Right renal cortex interstitium (tissue), 3 donors: ENCODE measurements around the gene C13orf46. TPM values are rescaled to one million over a fixed set of nuclear protein-coding genes. Genes with fewer than 3 reads are reported as not detected.
"Not testable (repeated sequence)": the region's sequence is repeated elsewhere in the genome, so short reads cannot be mapped to it uniquely, and the experiment has no call there.

Source experiments
- DNase-seq, 3 donors: peaks; one replicate each; pipeline ENCODE4 v3.0.0-alpha.2; 2013; ENCODE audit warnings: low read depth in 3 of 3, low spot score in 2 of 3
- polyA plus RNA-seq, 3 donors: library from polyadenylated mRNA; unstranded; fragments of 120-200 nt; gene quantifications; one replicate each; pipeline ENCODE4 v1.2.1, GENCODE V29; 2013; ENCODE audit not compliant: insufficient read length in 3 of 3

The C13orf46 gene
- under 1 TPM in 2 of 3 donors, not detected in 1; 0.07 to 0.18 TPM for polyA plus RNA-seq

DNA sequence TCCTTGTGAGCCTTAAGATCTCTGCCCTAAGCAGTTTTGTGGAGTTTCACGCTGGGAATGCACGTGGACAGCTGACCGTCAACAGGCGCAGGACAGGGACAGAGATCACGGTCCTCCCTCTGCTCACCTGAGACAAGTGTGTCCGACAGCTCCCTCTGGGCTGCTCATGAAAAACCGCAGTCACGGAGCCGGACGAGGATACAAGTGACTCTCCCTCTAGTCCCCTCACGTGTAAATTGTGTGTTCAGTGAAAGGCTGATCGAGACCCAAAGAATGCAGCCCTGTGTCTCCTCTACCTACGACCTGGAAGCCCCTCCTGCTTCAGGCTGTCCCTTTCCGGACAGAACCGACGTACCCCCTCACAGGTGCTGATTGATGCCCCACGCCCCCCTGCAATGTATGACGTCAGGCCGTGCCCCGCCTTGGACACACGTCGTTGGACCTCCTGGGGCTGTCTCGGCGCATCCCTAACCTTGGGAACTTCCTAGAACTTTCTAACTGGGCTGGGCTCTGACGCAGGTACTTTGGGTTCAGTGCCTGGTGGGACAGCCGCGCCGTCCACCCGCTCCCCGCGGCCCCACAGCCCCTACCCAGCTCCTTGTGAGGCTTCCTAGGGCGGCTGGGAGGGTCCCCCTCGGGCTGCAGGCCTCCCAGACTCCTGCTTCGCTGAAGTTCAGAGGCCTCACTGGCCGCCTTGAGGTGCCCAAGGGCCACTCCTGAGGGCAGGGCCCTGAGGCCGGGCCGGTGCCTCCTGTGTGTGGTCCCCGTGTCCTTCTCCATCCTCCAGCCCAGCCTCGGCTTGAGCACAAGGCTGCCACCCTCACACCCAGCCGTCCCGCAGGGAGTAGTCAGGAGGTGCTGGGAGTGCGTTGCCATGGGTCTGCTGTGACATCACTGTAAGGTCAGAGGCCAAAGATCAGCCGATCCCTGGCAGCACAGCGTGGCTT, at the start of gene C13orf46:
Gene C13orf46 (minus strand): TSS at position 859 of the 947 bp plus-strand sequence. CDS start 79 bp downstream, at position 780.
- no peak for DNase-seq

DNA sequence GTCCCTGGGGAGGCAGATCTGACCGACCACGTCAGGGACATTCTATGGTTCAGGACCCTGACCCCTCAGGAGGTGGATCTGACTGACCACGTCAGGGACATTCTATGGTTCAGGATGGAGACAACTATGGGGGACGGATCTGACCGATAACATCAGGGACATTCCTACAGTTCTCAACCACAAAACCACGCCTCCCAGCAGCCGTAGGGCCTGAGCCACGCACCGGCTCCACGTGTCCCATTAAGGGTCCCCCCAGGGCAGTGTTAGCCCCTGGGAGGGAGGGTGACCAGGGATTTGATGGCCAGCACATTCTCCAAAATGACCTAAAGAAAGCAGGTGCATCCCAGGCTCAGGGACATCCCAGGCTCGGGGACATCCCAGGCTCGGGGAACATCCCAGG, 49.0 kb upstream of the C13orf46 start:
- no peak for DNase-seq

DNA sequence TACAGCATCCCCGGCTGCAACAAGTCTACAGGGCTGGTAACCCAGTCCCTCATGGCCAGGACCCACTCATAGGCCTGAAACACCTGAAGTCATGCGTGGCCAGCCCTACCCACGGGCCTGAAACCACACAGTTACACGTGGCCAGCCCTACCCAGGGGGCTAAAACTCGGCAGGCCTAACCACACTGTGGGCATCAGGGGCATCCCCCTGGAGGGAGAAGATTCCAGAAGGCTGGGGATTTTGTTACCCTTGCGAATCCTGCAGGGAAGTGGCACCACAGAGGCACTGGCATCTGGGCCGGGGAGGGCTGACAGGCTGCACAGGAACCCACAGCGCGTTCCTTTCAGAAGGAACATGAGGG, 48.4 kb upstream of the C13orf46 start:
- no peak for DNase-seq

DNA sequence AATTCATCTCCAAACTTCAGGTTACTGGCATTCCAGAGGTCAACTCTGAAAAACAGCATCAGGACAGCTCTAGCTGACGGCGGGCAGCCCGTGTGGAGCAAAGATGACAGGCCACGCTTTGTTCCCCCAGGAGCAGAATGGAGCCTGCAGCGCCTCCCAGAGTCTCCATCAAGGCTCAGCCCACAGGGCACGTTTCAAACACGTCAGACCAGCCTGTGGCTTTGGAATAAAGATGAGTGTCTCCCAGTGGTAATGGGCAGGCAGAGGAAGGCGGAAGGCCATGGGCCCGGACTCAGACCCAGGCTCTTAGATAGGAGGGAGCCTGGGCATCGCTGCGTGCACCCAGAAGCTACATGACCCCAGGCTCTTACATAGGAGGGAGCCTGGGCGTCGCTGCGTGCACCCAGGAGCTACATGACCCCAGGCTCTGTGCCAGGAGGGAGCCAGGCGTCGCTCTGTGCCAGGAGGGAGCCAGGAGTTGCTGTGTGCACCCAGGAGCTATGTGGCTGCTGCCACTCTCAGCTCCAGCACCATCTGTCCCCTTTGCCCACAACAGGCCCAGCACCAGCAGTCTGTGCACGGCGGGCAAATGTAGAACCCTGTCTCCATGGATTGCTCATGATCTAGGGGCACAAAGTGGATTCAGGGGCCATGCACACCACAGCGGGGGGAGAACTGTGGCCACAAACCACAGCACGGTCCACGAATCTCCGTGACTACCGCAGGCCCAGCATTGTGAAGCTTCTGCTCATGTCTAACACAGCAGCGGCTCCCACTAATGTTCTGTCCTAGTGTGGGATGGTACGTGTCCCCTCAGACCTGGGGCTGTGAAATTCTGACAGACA, 47.8 kb upstream of the C13orf46 start:
- no peak for DNase-seq

DNA sequence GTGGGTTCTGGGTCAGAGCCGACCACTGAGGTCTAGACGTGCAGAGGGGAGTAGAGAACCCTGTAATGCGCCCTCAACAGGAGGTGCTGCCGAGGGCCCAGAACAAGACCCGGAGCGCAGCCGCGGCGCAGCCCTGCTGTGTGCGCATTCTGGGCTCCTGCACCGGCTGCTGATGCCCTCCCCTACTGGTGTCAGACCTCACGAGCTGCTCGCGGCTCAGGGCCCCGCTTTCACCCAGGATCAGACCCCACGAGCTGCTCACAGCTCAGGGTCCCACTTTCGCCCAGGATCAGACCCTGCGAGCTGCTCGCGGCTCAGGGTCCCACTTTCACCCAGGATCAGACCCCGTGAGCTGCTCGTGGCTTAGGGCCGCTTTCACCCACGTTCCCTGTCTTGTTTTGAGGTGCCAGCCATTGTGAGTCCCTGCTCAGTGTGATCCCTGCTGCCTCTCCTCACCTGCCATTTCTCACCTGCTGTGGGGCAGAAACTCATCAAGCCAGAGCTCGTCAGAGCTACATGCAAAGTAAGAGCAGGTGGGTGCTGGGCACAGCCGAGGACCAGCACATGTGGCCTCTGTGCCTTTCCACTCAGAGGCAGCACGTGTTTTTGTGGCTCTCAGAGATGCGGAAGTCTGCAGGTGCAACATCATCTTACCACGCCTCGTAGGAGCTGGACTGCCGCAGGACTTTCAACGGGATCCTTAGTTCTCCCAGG, 47.0 kb upstream of the C13orf46 start:
- DNase-seq = no peak

DNA sequence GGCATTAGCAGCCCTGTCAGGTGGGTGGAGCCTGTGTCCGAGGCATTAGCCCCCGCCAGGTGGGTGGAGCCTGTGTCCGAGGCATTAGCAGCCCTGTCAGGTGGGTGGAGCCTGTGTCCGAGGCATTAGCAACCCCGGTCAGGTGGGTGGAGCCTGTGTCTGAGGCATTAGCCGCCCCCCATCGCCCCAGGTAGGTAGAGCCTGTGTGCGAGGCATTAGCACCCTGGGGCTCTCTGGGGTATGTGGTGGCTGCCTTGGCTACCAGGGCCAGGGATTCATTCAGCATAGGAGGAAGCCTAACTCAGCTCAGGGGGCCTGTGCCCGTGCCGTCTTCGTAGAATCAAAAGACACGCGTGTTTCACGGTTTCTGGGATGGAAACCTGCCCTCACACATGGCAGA, 46.3 kb upstream of the C13orf46 start:
- not testable (repeated sequence) for DNase-seq

DNA sequence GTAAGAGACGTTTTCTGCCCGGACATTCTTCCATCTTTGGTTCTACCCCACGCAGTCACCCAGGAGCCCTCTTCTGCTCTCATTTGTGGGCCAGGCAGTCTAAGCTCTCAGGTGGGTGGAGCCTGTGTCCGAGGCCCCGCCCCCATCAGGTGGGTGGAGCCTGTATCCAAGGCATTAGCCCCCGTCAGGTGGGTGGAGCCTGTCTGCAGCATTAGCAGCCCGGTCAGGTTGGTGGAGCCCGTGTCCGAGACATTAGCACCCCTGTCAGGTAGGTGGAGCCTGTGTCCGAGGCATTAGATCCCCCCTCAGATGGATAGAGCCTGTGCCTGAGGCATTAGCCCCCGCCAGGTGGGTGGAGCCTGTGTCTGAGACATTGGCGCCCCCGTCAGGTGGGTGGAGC, 45.5 kb upstream of the C13orf46 start:
- no peak for DNase-seq

DNA sequence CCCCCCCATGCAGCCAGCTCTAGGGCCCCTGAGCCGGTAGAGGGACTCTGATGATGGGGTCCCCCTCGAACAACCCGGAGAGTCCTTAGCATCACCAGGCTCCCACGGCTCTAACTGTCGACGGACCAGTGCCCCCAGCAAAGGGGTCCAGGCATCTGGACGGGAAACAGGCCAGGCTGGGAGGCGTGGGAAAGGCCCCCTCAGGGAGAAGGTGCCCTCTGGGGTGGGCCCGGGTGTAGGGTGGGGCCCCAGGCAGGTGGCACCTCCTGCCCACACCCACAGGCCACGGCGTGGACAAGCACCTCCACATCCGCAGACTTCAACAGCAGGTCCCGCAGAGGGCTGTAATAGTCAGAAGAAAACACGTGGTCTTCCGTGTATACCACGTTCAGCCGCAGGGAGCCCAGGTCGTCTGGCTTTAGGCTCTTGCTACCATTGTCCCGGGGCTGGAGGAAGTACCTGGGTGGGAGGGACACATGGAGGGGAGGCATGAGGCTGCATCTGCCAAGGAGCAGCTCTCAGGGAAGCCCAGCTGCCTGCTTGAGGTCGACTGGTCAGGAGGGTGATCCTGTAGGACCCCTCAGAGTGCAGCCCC, 44.7 kb upstream of the C13orf46 start:
- no peak for DNase-seq

DNA sequence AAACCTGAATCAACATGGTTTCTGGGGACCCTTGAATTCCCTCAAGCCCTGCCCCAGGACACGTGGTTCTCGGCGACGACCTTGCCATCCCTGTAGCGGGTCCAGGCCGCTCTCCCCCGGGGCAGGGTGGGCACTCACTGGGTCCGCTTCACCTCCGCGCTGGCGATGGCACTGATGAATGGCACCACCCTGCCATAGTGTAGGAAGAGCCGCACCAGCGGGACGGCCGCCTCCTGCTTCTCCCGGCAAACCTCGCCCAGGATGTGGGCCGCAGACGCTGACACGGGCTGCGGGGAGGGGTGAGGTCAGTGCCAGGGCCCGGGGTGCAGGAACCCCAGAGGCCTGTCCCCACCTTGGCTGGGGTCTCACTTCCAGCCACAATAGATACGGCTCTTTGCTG, 44.1 kb upstream of the C13orf46 start:
- no peak for DNase-seq

DNA sequence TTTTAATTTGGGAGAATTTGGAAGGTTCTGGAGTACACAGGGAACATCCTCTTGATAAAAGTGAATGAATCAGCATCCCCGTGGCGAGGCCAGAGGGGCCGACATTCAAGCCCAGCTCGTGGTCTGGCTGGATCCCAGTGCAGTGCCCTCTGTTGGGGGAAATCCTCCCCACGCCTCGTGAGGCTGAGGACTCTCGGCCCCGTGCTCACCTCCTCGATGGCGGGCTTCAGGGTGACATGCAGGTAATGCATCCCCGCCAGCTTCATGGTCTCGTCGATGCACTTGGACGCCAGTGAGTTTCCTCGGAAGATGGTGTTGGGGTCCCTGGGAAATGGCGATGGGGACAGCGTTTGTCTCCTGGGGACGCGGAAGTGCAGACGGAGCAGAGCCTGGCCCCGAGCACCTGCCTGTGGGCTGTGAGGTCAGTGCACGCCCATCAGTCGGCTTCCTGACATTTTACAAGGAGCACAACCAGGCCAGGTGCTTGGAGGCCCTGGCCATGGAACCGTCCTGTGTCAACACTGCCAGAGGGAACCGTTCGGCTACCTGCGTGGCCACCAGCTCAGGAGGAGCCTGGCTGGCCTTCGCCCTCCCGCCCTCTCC, 43.3 kb upstream of the C13orf46 start:
- DNase-seq = no peak

DNA sequence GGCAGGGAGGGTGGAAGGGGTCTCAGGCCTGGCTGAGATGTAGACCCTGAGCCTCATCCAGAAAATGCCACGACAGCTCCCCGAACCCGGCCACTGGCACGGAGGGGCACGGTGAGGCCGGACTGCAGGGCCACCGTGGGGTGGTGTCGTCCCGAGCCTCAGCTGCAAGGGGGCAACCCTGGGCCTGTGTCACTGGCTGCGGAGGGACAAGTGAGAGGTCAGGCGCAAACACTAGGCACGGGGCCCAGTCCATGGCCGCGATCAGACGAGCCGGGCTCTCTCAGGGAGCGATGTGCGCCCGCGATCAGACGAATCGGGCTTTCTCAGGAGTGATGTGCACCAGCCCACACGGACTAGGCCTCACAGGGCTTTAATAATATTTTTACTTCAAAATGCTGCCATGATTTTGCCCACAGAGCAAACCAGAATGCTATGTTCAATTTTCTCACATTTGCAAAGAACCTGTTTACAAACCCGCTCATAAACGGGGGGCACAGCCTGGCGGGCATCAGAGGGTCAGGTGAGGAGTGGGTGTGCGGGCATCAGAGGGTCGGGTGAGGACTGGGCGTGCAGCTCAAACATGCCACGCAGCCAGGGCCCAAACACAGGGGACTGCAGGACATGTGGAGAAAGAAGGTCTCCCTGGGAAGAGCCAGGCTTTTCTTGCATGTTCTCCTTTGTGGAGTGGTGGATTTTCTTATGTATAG, 42.6 kb upstream of the C13orf46 start:
- no peak for DNase-seq

DNA sequence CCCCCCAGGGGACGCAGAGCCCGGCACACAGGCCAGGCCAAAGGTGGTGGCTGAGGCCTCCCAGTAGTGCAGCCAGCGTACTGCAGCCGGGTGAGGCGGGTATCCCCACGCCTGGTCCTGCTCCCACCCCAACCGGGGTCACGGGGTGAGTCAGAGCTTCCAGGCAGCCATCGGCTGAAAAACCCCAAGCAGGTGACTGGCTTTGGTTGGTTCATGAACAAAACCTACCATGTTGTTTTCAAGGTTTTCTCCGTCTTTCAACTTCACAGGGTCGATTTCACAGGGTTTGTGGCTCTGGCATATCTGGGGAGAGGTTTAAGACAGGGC, 42.1 kb upstream of the C13orf46 start:
- DNase-seq = no peak

DNA sequence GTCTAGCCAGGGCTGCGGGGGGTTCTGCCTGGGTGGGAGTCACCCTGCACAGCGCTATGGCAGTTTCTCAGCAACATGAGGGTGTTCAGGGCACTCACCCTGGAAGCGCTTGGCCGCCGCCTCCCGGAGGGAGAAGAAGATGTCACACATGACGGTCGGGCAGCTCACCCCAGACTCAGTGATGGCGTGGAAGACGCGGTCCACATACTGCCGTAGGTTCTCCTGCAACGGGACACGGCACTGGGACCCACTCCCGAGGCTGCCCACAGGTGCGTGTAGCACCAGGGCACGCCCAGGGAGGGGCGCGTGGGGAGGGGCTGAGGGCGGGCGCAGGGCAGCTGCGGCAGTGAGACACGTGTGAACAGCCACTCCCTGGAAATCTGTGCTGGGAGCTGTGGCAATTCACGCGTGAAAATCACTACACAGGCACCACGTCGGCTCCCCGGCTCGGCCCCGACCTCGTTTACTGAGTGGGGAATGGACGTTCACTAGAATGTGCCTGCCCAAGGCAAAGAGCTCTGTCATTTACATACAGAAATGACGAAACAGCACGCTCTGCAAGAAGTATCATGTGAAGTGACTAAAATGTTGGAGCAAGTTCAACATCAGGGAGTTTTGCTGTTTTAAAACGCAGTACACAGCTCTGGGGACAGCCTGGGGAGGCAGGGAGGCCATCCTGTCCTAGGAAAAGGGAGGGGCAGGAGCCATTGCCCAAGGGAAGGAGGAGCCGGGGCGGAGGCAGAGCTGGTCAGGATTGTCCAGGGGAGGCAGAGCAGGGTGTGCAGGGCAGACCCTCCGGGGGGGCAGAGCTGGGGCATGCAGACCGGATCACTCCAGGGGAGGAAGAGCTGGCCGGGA, 41.5 kb upstream of the C13orf46 start:
- DNase-seq = no peak

DNA sequence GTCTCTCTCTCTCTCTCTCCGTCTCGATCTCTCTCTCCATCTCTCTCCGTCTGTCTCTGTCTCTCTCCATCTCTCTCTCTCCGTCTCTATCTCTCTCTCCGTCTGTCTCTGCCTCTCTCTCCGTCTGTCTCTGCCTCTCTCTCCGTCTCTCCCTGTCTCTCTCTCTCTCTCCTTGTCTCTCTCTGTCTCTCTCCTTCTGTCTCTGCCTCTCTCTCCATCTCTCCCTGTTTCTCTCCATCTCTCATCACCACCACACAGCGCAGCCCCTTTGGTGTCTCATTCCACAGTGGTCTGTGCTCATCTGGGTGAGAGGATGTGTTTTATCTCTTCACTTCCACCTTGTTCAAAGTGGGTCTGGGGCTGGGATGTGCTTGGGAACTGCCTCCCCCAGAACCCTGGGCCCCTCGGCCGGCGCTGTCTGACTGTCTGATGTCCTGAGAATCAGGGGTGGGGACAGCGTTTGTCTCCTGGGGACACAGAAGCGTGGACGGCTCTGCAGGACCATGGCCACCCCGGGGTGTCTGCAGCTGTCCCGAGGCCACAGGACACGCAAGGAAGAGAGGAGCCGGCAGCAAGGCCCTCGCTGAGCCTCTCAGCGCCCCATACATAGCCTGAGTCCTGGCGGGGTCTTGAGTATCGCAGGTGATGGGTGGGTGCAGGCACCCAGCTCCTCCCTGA, 40.2 kb upstream of the C13orf46 start:
- DNase-seq = no peak

DNA sequence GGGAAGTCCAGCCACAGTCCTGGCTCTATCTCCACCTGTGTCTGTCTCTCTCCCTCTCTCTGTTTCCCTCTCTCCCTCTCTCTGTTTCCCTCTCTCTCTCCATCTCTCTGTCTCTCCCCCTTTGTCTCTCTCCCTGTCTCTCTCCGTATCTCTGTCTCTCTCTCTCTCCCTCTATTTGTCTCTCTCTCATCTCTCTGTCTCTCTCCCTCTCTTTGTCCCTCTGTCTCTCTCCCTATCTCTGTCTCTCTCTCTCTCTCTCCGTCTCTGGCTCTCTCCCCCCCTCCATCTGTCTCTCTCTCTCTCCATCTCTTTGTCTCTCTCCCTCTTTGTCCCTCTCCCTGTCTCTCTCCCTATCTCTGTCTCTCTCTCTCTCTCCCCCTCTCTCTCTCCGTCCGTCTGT, 39.5 kb upstream of the C13orf46 start:
- DNase-seq = no peak

DNA sequence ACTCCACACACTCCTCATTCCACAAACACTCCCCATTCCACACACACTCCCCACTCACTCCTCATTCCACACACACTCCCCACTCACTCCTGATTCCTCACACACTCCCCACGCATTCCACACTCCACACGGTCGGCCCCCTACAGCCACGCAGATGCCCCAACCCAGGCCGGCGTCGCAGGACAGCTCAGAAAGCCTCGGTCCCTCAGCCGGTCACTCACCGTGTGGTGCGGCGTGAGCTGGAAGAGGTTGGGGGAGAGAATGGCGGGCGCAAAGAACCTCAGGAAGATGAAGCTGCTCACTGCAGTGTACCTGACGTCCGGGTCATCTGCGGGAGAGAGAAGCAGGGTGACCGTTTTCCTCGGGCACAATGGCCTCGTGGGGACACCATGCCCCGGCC, 39.0 kb upstream of the C13orf46 start:
- DNase-seq = no peak

DNA sequence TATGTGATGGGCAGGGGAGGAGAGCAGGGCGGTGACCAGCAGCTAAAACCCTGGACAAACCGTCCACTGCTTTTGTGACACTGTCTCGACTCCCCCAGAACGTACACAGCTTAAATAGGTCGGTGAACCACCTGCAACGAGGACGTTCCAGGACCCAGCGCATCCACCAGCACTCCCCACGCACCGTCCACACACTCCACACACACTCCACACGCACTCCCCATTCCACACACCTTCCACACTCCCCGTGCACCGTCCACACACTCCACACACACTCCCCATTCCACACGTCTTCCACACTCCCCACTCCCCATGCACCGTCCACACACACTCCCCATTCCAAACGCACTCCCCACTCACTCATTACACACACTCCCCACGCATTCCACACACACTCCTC, 38.3 kb upstream of the C13orf46 start:
- no peak for DNase-seq

DNA sequence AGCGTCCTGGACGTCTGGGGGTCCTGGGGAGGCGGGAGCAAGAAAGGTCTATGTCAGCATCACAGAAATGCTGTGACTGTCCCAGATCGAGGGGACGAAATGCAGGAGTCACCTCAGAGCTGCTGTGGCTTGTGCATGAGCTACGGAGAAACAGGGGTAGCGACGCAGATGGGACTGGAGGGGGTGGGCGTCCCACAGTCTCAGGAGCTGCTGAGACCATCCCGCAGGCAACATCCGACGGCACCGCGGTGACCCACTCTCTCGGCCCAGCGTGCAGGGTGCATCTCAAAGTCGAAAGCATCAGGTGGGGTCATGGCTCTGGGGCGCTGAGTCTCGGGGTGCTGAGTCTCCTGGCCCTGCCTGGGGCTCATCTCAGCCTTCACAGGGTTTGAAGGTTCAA, 37.4 kb upstream of the C13orf46 start:
- no peak for DNase-seq
